Fibroblast of skin of scalp (primary cell): Measurements from ENCODE around the gene TFPI.
"Not testable (repeated sequence)": the region's sequence is repeated elsewhere in the genome, so short reads cannot be mapped to it uniquely, and the experiment has no call there.

Experiments
- DNase-seq: peaks from one replicate; pipeline ENCODE4 v3.0.0-alpha.2; 2013

TFPI gene

DNA sequence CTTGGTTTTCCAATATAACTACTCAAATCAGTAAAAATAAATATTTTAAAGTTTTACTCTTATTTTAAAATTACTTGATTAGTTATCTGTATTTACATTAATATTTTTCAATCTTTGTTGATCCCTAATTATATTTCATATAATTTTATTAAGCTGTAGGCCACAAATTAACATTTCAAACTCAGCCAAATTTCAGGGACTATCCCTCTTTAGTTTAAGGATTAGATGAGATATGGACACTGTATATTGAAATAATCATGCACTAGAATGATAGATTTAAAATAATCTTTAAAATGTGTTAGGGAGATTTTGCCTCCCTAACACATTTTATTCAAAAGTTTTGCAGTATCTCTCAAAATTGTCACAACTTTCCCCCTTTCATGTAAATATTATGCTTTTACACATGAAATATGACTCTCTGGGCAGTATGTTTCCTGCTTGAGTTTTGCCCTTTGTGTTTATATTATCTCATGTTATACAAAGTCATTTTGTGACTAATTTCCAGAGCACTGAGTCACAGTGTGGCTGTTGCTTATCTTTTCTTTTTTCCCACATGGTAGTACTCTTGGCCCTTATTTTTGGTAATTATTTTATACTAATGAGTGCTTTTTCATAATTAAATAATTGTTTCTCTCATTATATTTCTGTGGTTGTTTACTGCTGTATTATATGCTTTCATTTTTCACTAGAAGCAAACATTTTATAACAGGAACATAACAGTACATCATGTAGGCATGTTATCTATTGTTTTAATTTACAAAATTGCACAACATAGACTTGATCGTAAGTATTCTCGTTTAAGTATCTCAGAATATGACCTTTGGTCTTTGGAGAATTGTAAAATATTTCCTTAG lies 1.2 kb downstream of the TFPI start:
- peak; percentile 56 for DNase-seq

DNA sequence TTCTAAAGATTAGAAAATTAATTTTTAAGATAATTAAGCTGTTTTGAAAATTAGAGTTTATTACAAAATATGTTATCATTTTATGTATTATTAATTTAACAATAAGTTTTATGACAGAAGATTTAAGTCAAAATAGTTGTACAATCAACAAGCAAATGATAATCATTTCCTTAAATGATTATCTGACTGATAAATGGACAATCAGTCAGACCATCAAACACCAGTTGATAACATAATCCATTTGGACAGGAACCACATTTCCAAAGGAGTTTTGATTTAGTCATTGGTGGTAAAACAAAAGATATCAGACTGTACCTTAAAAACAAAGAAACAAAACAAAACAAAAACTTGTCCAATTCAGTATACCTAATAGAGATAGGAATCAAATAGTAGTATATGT lies 1.9 kb downstream of the TFPI start:
- DNase-seq, result no peak

DNA sequence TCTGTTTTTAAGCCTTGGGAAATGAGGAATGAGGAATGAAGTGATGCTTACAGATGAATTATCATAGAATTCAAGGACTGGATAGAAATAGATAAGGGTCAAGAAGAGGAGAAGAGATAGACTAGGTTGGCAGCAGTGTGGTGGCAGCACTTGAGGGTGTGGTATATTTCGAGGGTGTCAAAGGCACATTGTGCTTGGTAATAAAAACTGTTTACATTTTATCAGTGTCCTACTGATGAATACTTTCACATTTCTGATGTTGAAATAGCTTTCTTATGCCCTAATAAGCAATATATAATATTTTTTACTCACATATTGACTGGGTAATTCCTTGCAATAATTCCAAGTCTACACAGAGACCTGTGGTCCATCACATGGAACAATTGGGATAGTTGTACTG lies 3.4 kb downstream of the TFPI start:
- DNase-seq, result no peak

DNA sequence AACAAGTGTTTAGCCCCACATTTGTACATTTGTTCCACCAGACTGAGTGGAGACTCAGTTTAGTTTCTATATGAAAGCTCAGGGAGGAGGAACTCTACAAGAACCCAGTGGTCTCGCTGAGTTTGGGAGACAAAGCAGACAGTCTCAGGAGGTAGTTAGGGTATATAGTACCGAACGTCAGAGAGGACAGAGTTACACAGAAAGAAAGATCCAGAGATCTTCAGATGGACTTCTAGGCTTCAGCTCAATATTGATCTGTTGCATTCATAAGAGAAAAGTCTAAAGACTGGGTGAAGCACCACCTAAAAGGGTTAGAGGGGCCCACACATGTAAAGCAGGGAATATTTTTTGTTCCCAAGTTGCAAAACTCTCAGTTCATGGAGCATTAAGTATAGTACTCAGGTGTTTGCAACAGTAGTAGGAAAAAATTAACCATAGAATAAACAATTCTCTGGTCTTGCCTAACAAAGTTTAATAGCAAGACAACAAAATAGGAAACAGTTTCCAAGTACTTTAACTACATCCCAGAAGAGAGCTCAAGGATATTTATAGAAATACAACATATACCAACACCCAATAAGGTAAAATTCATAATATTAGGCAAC lies 4.2 kb downstream of the TFPI start:
- DNase-seq, result no peak

DNA sequence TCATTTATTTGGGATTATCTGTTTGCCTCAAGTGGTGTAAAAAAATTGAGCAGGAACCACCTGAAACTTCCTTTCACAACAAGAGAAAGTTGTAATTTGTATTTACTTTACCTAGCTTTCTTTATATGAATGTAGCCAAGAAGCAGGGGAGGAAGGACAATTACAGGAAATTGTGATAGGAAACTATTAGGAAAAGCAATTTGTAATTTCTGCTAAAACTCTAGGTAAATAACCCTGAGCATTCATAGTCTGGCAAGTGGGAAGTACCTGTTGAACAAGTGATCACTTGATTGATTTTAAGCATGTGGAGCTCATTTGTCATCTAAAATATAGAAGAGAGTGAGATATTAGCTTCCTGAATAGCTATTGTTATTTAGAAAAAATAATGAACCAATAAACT lies 5.0 kb downstream of the TFPI start:
- no peak for DNase-seq

DNA sequence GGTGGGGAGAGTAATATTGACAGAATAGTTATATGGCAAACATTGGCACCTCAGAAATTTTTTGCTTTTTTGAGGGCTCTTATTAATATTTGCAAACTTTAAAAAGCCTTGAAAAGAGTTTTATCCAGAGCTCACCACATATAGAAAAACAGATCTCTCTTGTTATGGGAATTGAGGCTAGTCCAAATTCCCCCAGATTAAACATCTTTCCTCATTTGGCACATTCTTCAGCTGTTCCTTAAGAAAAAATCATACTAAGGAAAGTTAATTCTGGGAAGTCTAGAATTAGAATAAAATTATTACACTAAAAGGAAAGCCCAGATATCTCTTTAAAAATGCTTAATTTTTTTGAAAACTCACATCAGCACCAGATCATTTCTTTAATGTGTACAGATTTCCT lies 5.6 kb downstream of the TFPI start:
- peak; percentile 19 for DNase-seq

DNA sequence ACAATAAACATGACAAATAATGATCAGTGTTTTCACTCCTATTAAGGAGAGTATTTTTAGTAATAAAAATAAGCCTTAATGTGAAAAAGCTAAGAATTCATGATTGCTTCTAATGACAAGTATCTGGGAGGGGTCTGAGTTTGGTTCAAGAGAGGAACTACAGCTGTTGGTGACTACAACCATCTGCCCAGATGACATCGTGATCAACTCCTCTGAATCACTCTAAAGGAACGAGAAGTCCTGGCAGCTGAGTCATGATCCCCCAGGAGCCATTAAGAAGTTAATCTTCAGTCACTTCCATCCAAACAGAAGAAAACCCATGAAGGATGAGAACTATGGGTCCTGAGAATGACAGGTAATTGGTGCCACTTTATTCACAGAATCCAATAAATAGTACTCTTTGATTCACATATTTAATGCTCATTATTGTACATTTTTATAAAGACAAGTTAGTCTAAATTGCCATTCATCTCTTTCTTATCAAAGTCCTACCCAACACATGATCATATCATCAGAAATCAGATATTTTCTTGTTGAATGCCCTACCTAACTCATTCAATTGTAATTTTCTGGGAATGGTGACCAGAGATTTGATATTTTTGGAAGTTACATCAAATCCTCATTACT lies 6.8 kb downstream of the TFPI start:
- DNase-seq, result peak; percentile 96

DNA sequence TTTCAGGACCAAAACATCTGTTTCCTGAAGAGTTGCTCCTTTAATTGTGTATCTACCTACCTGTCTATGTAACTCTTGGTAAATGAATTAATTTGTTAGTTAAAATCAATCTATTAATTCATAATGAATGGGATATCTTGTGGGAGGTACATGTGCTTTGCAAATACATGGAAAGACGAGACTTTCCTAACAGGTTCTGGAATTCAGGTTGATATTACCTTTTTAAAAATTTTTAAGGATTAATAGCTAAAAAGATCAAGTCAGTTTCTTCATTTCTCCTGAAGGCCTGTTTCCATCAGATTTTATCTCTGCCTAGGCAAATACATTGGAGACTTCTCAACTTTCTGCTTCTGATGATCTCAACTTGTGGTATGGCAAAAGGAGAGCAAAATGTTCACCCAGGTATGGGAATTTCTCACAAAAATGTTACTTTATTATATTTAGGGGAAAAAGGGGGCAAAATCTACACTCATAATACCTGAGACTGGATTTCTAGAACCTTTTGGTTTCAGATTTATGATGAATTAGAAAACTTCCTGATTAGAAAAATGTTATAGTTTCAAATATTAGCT lies 7.4 kb downstream of the TFPI start:
- no peak for DNase-seq

DNA sequence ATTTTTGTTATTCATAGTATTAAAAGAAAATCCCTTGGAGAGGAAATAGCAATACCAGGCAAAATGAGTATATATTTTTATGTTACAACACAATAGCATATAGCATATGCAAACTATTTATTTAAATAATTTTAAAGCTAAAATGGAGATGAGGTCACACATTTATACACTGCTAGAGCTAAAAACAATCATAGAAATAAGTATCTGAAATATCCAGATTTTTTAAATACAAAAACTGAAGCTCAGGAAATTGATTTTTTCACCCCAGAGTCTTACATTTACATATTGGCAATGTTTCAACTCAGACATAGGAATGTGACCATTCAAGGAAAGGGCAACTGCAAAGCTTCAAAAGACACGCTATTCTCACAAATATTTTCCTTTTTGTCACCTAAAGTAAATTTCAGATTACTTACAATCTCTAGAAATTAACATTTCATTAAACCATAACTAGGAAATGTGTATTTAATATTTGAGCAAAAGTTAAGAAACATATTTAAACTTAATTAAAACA lies 8.9 kb downstream of the TFPI start:
- DNase-seq, result peak; percentile 40

DNA sequence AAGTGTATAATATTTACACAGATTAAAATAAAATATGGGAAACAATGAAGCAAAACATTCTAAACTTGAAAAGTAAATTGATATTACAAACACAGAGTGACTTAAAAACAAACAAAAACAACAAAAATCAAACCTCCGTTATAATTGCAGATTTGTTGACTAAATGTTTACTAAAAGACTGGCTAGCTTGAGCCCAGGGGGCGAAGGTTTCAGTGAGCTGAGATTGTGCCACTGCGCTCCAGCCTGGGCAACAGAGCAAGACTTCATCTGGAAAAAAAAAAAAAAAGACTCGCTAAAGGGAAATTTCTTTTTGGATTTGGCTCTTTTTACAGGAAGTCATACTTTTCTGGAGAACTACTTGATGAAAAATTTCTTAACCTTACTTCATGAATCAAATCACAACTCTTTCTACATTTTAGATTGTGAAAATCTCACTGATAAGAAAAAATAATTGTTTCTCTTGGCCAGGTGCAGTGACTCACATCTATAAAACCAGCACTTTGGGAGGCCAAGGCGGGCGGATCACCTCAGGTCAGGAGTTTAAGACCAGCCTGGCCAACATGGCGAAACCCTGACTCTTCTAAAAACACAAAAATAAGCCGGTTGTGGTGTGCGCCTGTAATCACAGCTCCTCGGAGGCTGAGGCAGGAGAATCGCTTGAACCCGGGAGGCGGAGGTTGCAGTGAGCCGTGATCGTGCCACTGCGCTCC lies 9.7 kb downstream of the TFPI start:
- no peak for DNase-seq

DNA sequence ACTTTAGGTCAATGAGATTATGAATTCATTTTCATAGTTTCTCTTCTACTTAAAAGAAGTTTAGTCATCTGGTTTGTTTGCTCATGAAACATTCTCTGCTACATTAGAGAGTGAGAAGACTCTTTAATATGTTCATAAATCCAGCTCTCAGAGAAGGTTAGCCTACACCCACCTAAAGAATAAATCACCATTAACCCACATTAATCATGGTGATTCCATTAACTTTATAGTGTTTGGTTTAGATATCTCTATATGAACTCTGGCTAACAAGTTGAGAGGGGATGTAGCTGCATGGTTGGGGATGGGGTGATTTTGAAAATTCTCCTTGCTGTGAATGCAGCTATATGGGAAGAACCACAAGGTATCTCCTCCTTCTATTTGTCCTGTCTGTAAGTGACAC lies 10.7 kb downstream of the TFPI start:
- no peak for DNase-seq

DNA sequence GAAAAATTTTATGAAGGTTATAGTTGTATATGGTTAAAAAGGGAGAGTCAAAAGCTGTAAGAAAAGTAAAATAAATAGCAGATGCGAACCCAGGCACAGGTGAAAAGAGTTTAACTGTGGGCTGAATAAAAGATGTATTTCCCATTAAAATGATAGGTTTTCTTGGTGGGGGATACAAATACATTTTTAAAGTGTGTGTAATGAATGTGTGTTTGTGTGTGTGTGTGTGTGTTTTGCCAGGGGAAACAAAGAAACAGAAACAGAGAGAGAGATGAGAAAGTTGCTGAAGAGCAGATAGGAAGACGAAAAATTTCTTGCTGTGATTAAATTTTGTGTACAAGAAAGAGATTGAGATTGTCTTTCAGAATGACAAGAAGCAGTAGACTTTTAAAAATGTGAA lies 12.1 kb downstream of the TFPI start:
- peak; percentile 14 for DNase-seq

DNA sequence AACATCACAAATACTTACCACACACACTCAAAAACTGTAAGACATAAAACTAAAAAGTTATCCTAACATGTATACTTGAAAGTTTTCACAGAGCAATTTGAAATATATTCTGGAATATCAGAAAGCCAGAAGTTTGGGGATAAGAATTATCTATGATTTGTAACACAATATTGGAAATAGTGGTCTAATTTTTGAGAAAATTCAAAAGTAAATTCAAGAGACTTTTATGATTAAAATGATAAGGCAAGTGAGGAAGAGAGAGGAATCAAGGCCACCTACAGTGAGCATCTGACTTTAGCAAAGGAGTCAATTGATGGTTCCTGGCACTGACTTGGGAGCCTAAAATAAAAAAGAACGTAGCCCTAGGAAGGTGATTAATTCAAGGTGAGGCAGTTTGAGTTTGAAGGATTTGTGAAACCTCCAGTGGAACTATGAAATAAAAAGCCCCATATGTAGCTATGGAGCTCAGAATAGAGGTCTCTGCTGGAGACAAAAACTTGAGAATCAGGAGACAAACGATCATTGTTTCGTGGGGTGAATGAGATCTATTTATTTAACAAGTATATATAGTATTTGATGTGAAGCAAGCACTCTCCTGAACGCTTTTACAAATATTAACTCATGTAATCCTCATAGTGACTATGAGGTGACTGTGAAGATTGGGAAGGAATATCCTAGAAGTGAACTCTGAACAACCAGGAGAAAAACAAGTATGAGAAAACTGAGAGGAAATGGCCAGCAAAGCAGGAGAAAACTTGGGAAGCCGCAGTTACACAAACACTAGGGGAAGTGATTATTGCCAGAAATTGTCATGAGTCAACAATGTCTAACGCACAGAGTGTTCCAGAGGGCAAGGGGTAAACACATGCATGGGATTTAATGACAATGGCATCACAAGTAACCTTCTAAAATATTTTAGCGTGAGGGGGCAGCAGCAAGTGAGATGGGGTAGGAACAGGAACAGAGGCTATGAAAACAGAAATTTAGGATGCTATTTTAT lies 12.8 kb downstream of the TFPI start:
- DNase-seq, result peak; percentile 83

DNA sequence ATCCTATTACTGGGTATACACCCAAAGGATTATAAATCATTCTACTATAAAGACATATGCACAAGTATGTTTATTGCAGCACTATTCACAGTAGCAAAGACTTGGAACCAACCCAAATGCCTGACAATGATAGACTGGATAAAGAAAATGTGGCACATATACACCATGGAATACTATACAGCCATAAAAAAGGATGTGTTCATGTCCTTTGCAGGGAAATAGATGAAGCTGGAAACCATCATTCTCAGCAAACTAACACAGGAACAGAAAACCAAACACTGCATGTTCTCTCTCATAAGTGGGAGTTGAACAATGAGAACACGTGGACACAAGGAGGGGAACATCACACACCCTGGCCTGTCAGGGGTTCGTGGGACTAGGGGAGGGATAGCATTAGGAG lies 16.0 kb downstream of the TFPI start:
- DNase-seq, result not testable (repeated sequence)

DNA sequence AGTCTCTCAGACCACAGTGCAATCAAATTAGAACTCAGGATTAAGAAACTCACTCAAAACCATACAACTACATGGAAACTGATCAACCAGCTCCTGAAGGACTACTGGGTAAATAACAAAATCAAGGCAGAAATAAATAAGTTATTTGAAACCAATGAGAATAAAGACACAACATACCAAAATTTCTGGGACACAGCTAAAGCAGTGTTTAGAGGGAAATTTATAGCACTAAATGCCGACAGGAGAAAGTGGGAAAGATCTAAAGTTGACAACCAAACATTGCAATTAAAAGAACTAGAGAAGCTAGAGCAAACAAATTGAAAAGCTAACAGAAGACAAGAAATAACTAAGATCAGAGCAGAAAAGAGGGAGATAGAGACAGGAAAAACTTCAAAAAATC lies 18.9 kb downstream of the TFPI start:
- DNase-seq, result not testable (repeated sequence)

DNA sequence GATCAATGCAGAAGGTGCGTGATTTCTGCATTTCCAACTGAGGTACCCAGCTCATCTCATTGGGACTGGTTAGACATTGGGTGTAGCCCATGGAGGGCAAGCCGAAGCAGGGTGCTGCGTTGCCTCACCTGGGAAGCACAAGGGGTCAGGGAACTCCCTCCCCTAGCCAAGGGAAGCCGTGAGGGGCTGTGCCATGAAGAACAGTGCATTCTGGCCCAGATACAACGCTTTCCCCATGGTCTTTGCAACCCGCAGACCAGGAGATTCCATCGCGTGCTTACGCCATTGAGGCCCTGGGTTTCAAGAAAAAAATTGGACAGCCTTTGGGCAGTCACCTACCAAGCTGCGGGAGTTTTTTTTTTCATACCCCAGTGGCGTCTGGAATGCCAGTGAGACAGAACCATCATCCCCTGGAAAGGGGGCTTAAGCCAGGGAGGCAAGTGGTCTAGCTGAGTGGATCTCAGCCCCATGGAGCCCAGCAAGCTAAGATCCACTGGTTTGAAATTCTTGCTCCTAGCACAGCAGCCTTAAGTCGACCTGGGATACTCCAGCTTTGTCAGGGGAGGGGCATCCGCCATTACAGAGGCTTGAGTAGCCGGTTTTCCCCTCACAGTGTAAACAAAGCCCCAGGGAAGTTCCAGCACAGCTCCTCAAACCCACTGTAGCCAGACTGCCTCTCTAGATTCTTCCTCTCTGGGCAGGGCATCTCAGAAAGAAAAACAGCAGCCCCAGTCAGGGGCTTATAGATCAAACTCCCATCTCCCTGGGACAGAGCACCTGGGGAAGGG lies 21.7 kb downstream of the TFPI start:
- DNase-seq, result no peak

DNA sequence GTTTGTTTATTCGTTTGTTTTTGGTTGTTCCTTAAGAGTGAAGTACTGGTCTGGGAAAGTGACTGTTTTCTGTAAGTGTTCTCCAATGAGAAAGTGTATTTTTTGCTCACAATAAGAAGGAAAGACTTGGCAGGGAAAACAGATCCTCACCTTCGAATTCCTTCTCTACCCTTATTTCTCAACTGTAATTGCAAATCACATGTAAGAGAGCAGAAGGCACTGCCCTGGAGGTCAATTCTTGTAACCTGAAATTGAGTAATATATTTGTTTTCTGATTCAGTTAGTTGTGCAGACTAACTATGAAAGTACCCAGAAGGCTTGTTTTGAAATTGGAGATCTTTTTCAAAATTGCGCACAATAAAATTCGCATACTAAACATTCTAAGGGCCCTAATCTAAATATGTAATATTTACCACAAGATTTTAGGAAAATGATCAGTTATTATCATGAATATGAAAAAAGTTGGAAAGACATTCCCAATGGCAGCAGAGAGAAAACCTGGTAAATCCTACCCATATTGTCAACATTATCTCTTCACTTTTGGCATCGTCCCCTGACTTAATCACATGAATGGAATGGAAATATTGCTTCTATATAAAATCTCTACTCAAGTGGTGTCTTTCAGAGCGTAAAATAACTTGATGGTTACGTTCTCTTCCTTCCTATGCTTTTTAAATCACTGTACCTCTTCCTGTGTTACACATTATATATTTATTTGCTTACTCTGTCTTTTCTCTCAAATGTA lies 24.1 kb downstream of the TFPI start:
- no peak for DNase-seq

DNA sequence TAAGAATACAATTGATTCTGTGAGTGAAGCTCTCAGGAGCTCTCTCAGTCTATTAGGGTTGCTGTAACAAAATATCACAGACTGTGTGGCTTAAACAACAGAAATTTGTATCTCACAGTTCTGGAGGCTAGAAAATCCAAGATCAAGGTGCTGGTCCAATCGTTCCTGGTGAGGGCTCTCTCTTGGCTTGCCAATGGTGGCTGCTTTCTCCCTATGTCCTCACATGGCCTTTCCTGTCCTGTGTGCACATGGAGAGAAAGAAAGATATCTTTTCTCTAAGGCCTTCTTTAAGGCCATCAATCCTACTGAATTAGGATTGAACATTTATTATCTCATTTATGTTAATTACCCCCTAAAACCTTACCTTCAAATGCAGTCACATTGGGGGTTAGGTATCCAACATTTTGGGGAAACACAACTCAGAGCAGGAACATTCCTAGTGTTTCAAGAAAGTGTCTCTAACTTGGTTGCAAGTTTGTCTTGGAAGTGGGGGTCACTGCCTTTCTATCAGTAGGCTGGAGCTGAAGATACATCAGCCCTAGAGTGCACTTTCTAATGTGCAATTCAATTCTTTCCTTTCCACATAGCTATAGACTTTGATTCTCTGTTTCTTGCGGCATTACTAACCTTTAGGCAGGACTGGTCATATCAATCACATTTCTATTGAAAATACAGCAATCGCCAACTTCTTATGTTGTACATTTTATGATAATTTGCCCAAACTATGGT lies 24.8 kb downstream of the TFPI start:
- DNase-seq, result no peak

DNA sequence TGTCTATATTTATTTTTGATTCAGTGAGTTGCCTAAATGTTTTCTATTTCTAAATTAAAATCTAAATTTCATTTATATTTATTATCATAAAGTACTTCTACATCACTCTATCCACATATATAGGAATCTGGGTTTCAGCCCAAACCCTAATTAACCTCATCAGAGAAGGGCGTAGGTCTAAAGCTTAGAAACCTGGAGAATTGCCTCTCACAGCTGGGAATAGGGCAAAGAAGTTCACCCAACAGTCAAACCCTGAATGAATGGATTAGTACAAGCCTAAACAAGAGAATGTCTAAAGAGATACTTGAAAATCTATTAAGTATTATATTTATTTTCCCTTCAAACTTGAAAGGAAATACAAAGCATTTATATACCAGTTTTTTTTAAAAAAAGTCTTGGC lies 26.2 kb downstream of the TFPI start:
- no peak for DNase-seq
